Measurements from ENCODE around the gene LRP1B.

DNA sequence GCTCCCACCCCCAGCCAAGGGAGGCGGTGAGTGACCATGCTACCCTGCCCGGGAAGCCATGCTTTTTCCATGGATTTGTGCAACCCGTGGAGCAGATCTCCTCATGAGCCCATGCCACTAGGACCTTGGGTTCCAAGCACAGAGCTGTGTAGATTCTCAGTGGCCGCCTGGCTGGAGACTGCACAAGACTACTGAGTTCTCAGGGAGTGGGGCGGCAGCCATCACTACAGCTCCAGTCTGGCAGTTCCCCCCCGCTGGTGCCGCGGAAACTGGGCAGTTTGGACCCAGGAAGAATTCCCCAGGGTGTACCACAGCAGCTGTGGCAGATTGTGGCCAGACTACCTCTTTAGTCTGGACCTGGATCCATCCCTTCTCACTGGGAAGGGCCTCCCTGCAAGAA lies 470.6 kb downstream of the LRP1B start:
- TF ChIP-seq, protein P1, sequence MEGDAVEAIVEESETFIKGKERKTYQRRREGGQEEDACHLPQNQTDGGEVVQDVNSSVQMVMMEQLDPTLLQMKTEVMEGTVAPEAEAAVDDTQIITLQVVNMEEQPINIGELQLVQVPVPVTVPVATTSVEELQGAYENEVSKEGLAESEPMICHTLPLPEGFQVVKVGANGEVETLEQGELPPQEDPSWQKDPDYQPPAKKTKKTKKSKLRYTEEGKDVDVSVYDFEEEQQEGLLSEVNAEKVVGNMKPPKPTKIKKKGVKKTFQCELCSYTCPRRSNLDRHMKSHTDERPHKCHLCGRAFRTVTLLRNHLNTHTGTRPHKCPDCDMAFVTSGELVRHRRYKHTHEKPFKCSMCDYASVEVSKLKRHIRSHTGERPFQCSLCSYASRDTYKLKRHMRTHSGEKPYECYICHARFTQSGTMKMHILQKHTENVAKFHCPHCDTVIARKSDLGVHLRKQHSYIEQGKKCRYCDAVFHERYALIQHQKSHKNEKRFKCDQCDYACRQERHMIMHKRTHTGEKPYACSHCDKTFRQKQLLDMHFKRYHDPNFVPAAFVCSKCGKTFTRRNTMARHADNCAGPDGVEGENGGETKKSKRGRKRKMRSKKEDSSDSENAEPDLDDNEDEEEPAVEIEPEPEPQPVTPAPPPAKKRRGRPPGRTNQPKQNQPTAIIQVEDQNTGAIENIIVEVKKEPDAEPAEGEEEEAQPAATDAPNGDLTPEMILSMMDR (IDR thresholded peaks at IDR 0.05) = no peak
- no peak for TF ChIP-seq EZH2 (IDR thresholded peaks at IDR 0.05; ENCODE audit: borderline replicate concordance, insufficient read depth, low read depth, low read length, poor library complexity, severe bottlenecking)
